ENCODE measurements around the gene BTBD6. TPM values are rescaled to one million over a fixed set of nuclear protein-coding genes. Genes with fewer than 3 reads are reported as not detected.
A peak's percentile ranks its signal among the peaks of the same experiment; 100 is the strongest.

BTBD6 gene
- total and polyA plus RNA-seq, 5 donors from 2014 or later: 4.6 to 39.4 (median 12.8) TPM

DNA sequence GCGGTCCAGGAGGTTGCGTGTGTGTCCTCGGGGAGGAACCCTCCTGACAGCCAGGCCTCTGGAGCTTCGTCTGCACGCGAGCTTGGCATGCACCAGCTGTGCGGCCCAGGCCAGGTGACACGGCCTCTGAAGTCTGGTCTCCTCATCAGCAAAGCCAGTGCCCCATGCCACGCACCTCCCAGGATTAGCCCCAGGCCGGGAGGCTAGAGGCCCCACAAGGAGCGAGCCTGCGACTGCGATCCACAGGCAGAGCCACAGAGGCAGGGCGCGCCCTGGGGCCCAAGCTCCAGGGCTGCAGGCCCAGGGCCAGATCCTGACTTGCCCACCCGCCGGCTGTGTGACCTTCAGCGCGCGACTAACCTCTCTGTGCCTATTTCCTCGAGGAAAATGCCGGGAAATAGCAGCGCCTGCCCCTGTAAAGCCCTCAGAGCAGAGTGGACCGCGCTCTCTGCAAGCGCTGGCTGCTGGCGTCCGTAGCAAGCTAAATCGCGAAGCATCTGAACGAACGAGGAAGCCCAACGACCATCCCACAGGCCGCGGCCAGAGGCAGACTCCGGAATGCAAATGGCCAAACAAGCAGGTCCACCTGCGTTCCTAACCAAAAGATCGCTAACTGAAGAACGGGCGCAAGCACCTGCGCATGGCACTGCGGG, 492 bp upstream of the BTBD6 start:
- H3K9me3 ChIP-seq (ENCODE audit: control insufficient read depth in 2 of 2, low read length in 2 of 2): no peaks in the 10 kb centered on the region
- peak in 1 of 2 donors; percentile 6 for ATAC-seq (ENCODE audit: low read depth in 2 of 2)
- Mint-ChIP-seq H3K36me3 (peaks cover 5% of the 10 kb centered on the region), H3K4me3 (peak overlapping the region; percentile 68 to 87 (median 82)), H3K27me3 (no peaks in the 10 kb centered on the region), H3K27ac (peak overlapping the region in 2 of 3 donors; percentile 84 to 88), H3K9me3 (peaks cover 0 to 1% (median 0%) of the 10 kb centered on the region in 7 donors), H3K4me1 (peaks cover 0 to 48% (median 22%) of the 10 kb centered on the region in 4 donors)
- no peak for DNase-seq
- no peaks in the 10 kb centered on the region for H3K27me3 ChIP-seq (ENCODE audit: control insufficient read depth, insufficient read depth, low read length)
- H3K4me1 ChIP-seq (ENCODE audit: control insufficient read depth, insufficient read depth, low read length, poor library complexity, severe bottlenecking): peaks cover 24% of the 10 kb centered on the region
- peaks cover 10% of the 10 kb centered on the region for H3K36me3 ChIP-seq (ENCODE audit: control insufficient read depth, insufficient read depth, low read length)
- peak overlapping the region; percentile 77 for H3K4me3 ChIP-seq (ENCODE audit: low read depth, low read length)
- peak overlapping the region; percentile 71 for H3K27ac ChIP-seq (ENCODE audit: insufficient read depth, low read length, poor library complexity, severe bottlenecking)

DNA sequence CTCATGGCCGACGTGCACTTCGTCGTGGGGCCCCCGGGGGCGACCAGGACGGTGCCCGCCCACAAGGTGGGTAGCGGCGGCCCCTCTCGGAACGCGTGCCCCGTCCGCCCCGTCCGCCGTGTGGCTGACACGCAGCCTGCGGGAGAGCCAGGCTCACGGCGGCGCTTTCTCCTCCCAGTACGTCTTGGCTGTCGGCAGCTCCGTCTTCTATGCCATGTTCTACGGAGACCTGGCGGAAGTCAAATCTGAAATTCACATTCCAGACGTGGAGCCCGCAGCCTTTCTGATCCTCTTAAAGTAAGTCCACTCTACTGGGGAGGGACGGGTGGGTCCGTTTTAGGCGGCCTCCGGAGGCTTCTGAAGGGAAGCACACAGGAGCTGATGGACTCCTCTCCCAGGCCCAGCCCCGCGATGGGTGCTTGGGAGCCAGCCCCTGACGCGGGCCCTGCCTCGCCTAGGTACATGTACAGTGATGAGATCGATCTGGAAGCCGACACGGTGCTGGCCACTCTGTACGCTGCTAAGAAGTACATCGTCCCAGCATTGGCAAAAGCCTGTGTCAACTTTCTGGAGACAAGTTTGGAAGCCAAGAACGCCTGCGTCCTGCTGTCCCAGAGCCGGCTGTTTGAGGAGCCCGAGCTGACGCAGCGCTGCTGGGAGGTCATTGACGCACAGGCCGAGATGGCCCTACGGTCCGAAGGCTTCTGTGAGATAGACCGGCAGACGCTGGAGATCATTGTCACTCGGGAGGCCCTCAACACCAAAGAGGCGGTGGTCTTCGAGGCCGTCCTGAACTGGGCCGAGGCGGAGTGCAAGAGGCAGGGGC, 1.1 kb downstream of the BTBD6 start:
- Histone ChIP-seq H3K27ac (ENCODE audit: insufficient read depth, low read length, poor library complexity, severe bottlenecking) (peak overlapping the region; percentile 63), H3K4me3 (ENCODE audit: low read depth, low read length) (no peak overlapping the region), H3K9me3 (ENCODE audit: control insufficient read depth in 2 of 2, low read length in 2 of 2) (no peaks in the 10 kb centered on the region), H3K36me3 (ENCODE audit: control insufficient read depth, insufficient read depth, low read length) (peaks cover 13% of the 10 kb centered on the region), H3K4me1 (ENCODE audit: control insufficient read depth, insufficient read depth, low read length, poor library complexity, severe bottlenecking) (peaks cover 24% of the 10 kb centered on the region), H3K27me3 (ENCODE audit: control insufficient read depth, insufficient read depth, low read length) (no peaks in the 10 kb centered on the region)
- Mint-ChIP-seq H3K27ac (peak overlapping the region; percentile 38 to 80 (median 72)), H3K9me3 (peaks cover 0 to 1% (median 0%) of the 10 kb centered on the region in 7 donors), H3K4me3 (peak overlapping the region; percentile 69 to 78 (median 72)), H3K4me1 (peaks cover 0 to 44% (median 20%) of the 10 kb centered on the region in 4 donors), H3K27me3 (no peaks in the 10 kb centered on the region), H3K36me3 (peaks cover 6% of the 10 kb centered on the region)
- DNase-seq: peak in 1 of 3 donors; percentile 7
- ATAC-seq (ENCODE audit: low read depth in 2 of 2): no peak

DNA sequence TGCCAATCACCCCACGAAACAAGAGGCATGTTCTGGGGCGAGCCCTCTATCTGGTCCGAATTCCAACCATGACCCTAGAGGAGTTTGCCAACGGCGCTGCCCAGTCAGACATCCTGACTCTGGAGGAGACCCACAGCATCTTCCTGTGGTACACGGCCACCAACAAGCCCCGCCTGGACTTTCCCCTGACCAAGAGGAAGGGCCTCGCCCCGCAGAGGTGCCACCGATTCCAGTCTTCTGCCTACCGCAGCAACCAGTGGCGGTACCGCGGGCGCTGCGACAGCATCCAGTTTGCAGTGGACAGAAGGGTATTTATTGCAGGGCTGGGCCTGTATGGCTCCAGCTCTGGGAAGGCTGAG, 1.7 kb downstream of the BTBD6 start:
- H3K9me3 Mint-ChIP-seq: peaks cover 0 to 1% (median 0%) of the 10 kb centered on the region in 7 donors
- H3K36me3 Mint-ChIP-seq: peaks cover 4% of the 10 kb centered on the region
- Histone ChIP-seq H3K4me1 (ENCODE audit: control insufficient read depth, insufficient read depth, low read length, poor library complexity, severe bottlenecking) (peaks cover 24% of the 10 kb centered on the region), H3K9me3 (ENCODE audit: control insufficient read depth in 2 of 2, low read length in 2 of 2) (no peaks in the 10 kb centered on the region), H3K27ac (ENCODE audit: insufficient read depth, low read length, poor library complexity, severe bottlenecking) (no peak overlapping the region), H3K27me3 (ENCODE audit: control insufficient read depth, insufficient read depth, low read length) (no peaks in the 10 kb centered on the region), H3K36me3 (ENCODE audit: control insufficient read depth, insufficient read depth, low read length) (peaks cover 13% of the 10 kb centered on the region), H3K4me3 (ENCODE audit: low read depth, low read length) (no peak overlapping the region)
- peak overlapping the region in 2 of 3 donors; percentile 72 to 80 for H3K27ac Mint-ChIP-seq
- no peaks in the 10 kb centered on the region for H3K27me3 Mint-ChIP-seq
- peaks cover 0 to 40% (median 19%) of the 10 kb centered on the region in 4 donors for H3K4me1 Mint-ChIP-seq
- ATAC-seq (ENCODE audit: low read depth in 2 of 2) (no peak), DNase-seq (no peak)
- peak overlapping the region; percentile 71 to 84 (median 76) for H3K4me3 Mint-ChIP-seq

DNA sequence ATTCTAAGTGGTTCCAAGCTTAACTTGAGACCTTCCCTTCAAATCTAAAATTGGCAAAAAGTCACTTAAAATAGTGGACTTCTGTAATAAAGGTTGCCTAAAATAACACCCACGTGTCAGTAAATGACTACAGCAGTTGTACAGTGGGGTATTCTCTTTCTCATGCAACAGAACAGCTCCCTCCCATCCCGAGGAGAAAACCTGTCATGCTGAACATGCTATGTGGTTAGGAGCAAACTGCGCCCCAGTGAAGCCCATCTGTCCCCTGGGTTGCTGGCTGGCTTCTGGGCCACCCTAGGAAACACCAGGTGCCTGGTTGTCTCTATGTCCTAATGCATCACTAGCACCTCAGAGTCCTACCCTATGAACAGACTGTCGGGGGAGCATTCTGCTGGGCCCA, 2.7 kb downstream of the BTBD6 start:
- Mint-ChIP-seq H3K27me3 (no peaks in the 10 kb centered on the region), H3K9me3 (peaks cover 0 to 1% (median 0%) of the 10 kb centered on the region in 7 donors), H3K27ac (peak overlapping the region in 2 of 3 donors; percentile 58 to 75), H3K36me3 (peaks cover 4% of the 10 kb centered on the region), H3K4me3 (peak overlapping the region; percentile 38 to 84 (median 76)), H3K4me1 (peaks cover 0 to 32% (median 12%) of the 10 kb centered on the region in 4 donors)
- Histone ChIP-seq H3K36me3 (ENCODE audit: control insufficient read depth, insufficient read depth, low read length) (peaks cover 11% of the 10 kb centered on the region), H3K27ac (ENCODE audit: insufficient read depth, low read length, poor library complexity, severe bottlenecking) (no peak overlapping the region), H3K9me3 (ENCODE audit: control insufficient read depth in 2 of 2, low read length in 2 of 2) (no peaks in the 10 kb centered on the region), H3K27me3 (ENCODE audit: control insufficient read depth, insufficient read depth, low read length) (no peaks in the 10 kb centered on the region), H3K4me3 (ENCODE audit: low read depth, low read length) (no peak overlapping the region), H3K4me1 (ENCODE audit: control insufficient read depth, insufficient read depth, low read length, poor library complexity, severe bottlenecking) (peaks cover 24% of the 10 kb centered on the region)
- DNase-seq (no peak), ATAC-seq (ENCODE audit: low read depth in 2 of 2) (no peak)

DNA sequence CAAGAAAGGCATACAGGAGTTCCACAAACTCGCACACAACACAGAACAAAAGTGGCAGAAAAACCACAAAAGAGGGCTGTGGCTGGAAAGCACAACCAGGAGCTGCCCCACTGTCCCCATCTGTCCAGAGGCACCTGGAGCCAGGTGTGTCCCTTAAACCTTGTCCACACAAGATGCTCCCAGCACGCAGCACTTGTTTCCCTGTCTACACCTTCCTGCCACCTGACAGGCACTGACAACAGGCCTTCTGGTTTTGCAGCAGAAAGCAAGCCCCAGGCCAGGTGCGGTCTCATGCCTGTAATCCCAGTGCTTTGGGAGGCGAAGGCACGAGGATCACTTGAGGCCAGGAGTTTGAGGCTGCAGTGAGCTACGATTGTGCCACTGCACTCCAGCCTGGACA, 3.6 kb downstream of the BTBD6 start:
- H3K9me3 Mint-ChIP-seq: peaks cover 0 to 1% (median 0%) of the 10 kb centered on the region in 7 donors
- Histone ChIP-seq H3K4me3 (ENCODE audit: low read depth, low read length) (no peak overlapping the region), H3K27ac (ENCODE audit: insufficient read depth, low read length, poor library complexity, severe bottlenecking) (no peak overlapping the region), H3K27me3 (ENCODE audit: control insufficient read depth, insufficient read depth, low read length) (no peaks in the 10 kb centered on the region), H3K4me1 (ENCODE audit: control insufficient read depth, insufficient read depth, low read length, poor library complexity, severe bottlenecking) (peaks cover 22% of the 10 kb centered on the region), H3K9me3 (ENCODE audit: control insufficient read depth in 2 of 2, low read length in 2 of 2) (no peaks in the 10 kb centered on the region), H3K36me3 (ENCODE audit: control insufficient read depth, insufficient read depth, low read length) (peaks cover 11% of the 10 kb centered on the region)
- H3K4me3 Mint-ChIP-seq: no peak overlapping the region
- H3K27ac Mint-ChIP-seq: peak overlapping the region in 1 of 3 donors; percentile 9
- no peaks in the 10 kb centered on the region for H3K27me3 Mint-ChIP-seq
- H3K4me1 Mint-ChIP-seq: peaks cover 0 to 26% (median 10%) of the 10 kb centered on the region in 4 donors
- no peak for DNase-seq
- peaks cover 4% of the 10 kb centered on the region for H3K36me3 Mint-ChIP-seq
- no peak for ATAC-seq (ENCODE audit: low read depth in 2 of 2)

DNA sequence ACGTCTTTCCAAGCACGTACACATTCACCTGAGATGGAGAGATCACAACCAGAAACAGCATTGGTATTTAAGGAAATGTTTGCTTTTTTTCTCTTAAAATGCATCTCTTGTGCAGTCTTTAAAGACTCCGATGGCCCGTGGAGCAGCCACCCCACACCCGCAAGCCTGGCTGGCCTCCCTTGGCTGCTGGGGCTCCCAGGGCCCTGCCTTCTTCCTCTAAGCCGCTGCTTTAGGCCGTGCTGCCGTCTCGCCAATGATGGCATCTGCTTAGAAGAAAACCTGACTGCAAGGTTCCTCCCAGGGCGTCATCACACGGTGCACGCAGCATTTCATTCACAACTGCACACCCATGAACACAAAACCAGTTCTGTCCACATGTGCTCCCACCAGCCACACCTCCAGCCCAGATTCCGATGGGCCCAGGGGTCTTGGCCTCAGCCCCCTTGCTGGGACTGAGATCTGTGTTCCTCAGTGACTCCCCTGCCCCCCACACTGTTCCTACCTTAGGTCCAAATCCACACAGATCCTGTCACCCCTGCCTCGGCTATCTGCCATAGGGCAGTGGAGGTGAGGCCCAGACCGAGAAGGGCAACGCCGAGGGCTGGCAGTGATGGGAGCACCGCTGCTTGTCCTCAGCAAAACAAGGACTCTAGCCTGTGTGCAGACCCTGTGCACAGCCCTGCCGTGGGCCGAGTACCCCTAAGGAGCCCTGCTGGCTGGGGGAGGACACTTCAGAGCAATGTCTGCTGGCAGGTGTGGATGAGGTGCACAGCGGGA, 4.4 kb downstream of the BTBD6 start:
- peak overlapping the region in 1 of 3 donors; percentile 14 for H3K27ac Mint-ChIP-seq
- no peak for ATAC-seq (ENCODE audit: low read depth in 2 of 2)
- Histone ChIP-seq H3K27ac (ENCODE audit: insufficient read depth, low read length, poor library complexity, severe bottlenecking) (no peak overlapping the region), H3K36me3 (ENCODE audit: control insufficient read depth, insufficient read depth, low read length) (peaks cover 11% of the 10 kb centered on the region), H3K27me3 (ENCODE audit: control insufficient read depth, insufficient read depth, low read length) (no peaks in the 10 kb centered on the region), H3K4me1 (ENCODE audit: control insufficient read depth, insufficient read depth, low read length, poor library complexity, severe bottlenecking) (peaks cover 14% of the 10 kb centered on the region), H3K4me3 (ENCODE audit: low read depth, low read length) (no peak overlapping the region), H3K9me3 (ENCODE audit: control insufficient read depth in 2 of 2, low read length in 2 of 2) (no peaks in the 10 kb centered on the region)
- H3K4me1 Mint-ChIP-seq: peaks cover 0 to 24% (median 4%) of the 10 kb centered on the region in 4 donors
- no peak for DNase-seq
- H3K36me3 Mint-ChIP-seq: peaks cover 10% of the 10 kb centered on the region
- H3K9me3 Mint-ChIP-seq: peaks cover 0 to 1% (median 0%) of the 10 kb centered on the region in 7 donors
- peak overlapping the region in 1 of 4 donors; percentile 38 for H3K4me3 Mint-ChIP-seq
- no peaks in the 10 kb centered on the region for H3K27me3 Mint-ChIP-seq

DNA sequence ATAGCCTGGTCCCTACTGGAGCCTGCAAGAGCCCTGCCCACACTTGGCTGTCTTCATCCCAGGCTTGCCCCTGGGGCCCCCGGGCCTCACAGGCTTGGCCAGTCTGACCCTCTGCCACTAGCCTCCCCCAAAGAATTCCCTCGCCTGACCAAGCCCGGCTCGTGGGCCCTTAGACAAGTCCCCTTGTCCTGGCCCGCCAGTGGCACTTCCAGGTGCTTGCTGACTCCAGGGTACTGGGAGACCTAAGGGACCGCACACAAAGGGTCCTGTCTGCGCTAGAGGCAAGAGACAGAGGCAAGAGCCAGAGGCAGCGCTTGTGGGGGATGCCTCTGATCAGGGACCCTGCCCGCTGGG, 5.0 kb downstream of the BTBD6 start:
- Mint-ChIP-seq H3K9me3 (peaks cover 0 to 1% (median 0%) of the 10 kb centered on the region in 7 donors), H3K27ac (peak overlapping the region in 1 of 3 donors; percentile 14), H3K4me3 (peak overlapping the region in 1 of 4 donors; percentile 1), H3K36me3 (peaks cover 10% of the 10 kb centered on the region), H3K4me1 (peaks cover 0 to 25% (median 4%) of the 10 kb centered on the region in 4 donors), H3K27me3 (no peaks in the 10 kb centered on the region)
- no peak for DNase-seq
- peaks cover 9% of the 10 kb centered on the region for H3K4me1 ChIP-seq (ENCODE audit: control insufficient read depth, insufficient read depth, low read length, poor library complexity, severe bottlenecking)
- ATAC-seq (ENCODE audit: low read depth in 2 of 2): no peak
- no peaks in the 10 kb centered on the region for H3K9me3 ChIP-seq (ENCODE audit: control insufficient read depth in 2 of 2, low read length in 2 of 2)
- H3K27ac ChIP-seq (ENCODE audit: insufficient read depth, low read length, poor library complexity, severe bottlenecking): no peak overlapping the region
- H3K36me3 ChIP-seq (ENCODE audit: control insufficient read depth, insufficient read depth, low read length): peaks cover 11% of the 10 kb centered on the region
- H3K27me3 ChIP-seq (ENCODE audit: control insufficient read depth, insufficient read depth, low read length): no peaks in the 10 kb centered on the region
- H3K4me3 ChIP-seq (ENCODE audit: low read depth, low read length): no peak overlapping the region

All from CD4-positive, CD25-positive, alpha-beta regulatory T cell (primary cell).